Neural cell (in vitro differentiated cells): ENCODE data around the gene BMP7. TPM values are rescaled to one million over a fixed set of nuclear protein-coding genes. Genes with fewer than 3 reads are reported as not detected.

Experiments
- H2AFZ ChIP-seq: fragments of 200-600, 300-800 bp; sonication (generic), shearing (Covaris generic); 2 replicates; pipeline ENCODE4 v1.6.0; 2014; ENCODE audit warnings: low read depth, mild to moderate bottlenecking, antibody characterized with exemption, low read length, moderate library complexity
- H3F3A ChIP-seq: fragments of 200-600 bp; shearing (Covaris generic); 2 replicates; pipeline ENCODE4 v1.6.1; 2016; ENCODE audit warnings: mild to moderate bottlenecking, moderate library complexity, mixed read lengths, antibody characterized with exemption, low read length; ENCODE audit not compliant: insufficient read depth, poor library complexity, severe bottlenecking
- H3K27ac ChIP-seq: fragments of 200-600, 300-800 bp; sonication (generic), shearing (Covaris generic); 2 replicates; pipeline ENCODE4 v1.5.1; 2014; ENCODE audit warnings: mild to moderate bottlenecking, low read length, moderate library complexity
- H3K27me3 ChIP-seq: fragments of 300-800, 200-600 bp; sonication (generic), shearing (Covaris generic); 2 replicates; pipeline ENCODE4 v1.6.0; 2014; ENCODE audit warnings: mild to moderate bottlenecking, low read depth, low read length, moderate library complexity; ENCODE audit not compliant: insufficient read depth
- H3K36me3 ChIP-seq: fragments of 300-800, 200-600 bp; sonication (generic), shearing (Covaris generic); 2 replicates; pipeline ENCODE4 v1.5.1; 2014; ENCODE audit warnings: mild to moderate bottlenecking, antibody characterized with exemption, low read length, moderate library complexity; ENCODE audit not compliant: insufficient read depth
- H3K4me2 ChIP-seq: fragments of 300-800, 200-600 bp; sonication (generic), shearing (Covaris generic); 2 replicates; pipeline ENCODE4 v1.6.0; 2014; ENCODE audit warnings: mild to moderate bottlenecking, low read length
- H3K4me3 ChIP-seq: fragments of 300-800, 200-600 bp; sonication (generic), shearing (Covaris generic); 2 replicates; pipeline ENCODE4 v1.5.1; 2014; ENCODE audit warnings: mild to moderate bottlenecking, low read length, moderate library complexity
- H3K79me2 ChIP-seq: fragments of 200-600 bp; shearing (Covaris generic); replicated peaks from 2 replicates; pipeline ENCODE4 v1.6.0; 2014; ENCODE audit warnings: mild to moderate bottlenecking, low read length, moderate library complexity; ENCODE audit not compliant: insufficient read depth
- H3K9ac ChIP-seq: fragments of 300-800, 200-600 bp; sonication (generic), shearing (Covaris generic); 2 replicates; pipeline ENCODE4 v1.6.1; 2016; ENCODE audit warnings: mild to moderate bottlenecking, low read length, mixed read lengths
- H3K9me2 ChIP-seq: fragments of 200-600 bp; shearing (Covaris generic); 2 replicates; pipeline ENCODE4 v1.6.1; 2016; ENCODE audit warnings: mild to moderate bottlenecking, low read length, mixed read lengths; ENCODE audit not compliant: insufficient read depth
- H3K9me3 ChIP-seq: fragments of 200-600, 300-800 bp; sonication (generic), shearing (Covaris generic); 2 replicates; pipeline ENCODE4 v1.6.1; 2016; ENCODE audit warnings: mild to moderate bottlenecking, mixed run types, low read length, moderate library complexity, mixed read lengths
- H4K20me1 ChIP-seq: fragments of 200-600 bp; shearing (Covaris generic); 2 replicates; pipeline ENCODE4 v1.6.1; 2016; ENCODE audit warnings: mild to moderate bottlenecking, mixed run types; ENCODE audit not compliant: insufficient read depth
- CTCF ChIP-seq: fragments of 450-650 bp; IDR thresholded peaks from 2 replicates; pipeline ENCODE4 v1.5.1; 2014; ENCODE audit warnings: antibody characterized with exemption, mild to moderate bottlenecking, moderate library complexity; ENCODE audit not compliant: poor library complexity, severe bottlenecking
- EP300 ChIP-seq: fragments of 450-650 bp; conservative IDR thresholded peaks from 2 replicates; pipeline ENCODE4 v1.6.1; 2014; ENCODE audit warnings: antibody characterized with exemption, mild to moderate bottlenecking, moderate library complexity; ENCODE audit not compliant: poor library complexity, severe bottlenecking
- EZH2 ChIP-seq: fragments of 200-600, 300-800 bp; shearing (Covaris generic), sonication (generic); IDR thresholded peaks from 2 replicates; pipeline ENCODE4 v1.6.1; 2014; ENCODE audit warnings: antibody characterized with exemption, low read length, borderline replicate concordance, mild to moderate bottlenecking; ENCODE audit not compliant: insufficient read depth, poor library complexity, severe bottlenecking
- MXI1 ChIP-seq: fragments of 450-650 bp; conservative IDR thresholded peaks from 2 replicates; pipeline ENCODE4 v1.6.1; 2014; ENCODE audit warnings: antibody characterized with exemption, mild to moderate bottlenecking; ENCODE audit not compliant: poor library complexity, severe bottlenecking
- POLR2AphosphoS5 ChIP-seq: IDR thresholded peaks from 2 replicates; pipeline ENCODE4 v1.6.1; 2012
- RAD21 ChIP-seq: fragments of 450-650 bp; conservative IDR thresholded peaks from 2 replicates; pipeline ENCODE4 v1.6.1; 2014; ENCODE audit warnings: antibody characterized with exemption, mild to moderate bottlenecking, moderate library complexity
- REST ChIP-seq: IDR thresholded peaks from 2 replicates; pipeline ENCODE4 v1.6.1; 2012; ENCODE audit warnings: borderline replicate concordance
- SMC3 ChIP-seq: fragments of 450-650 bp; conservative IDR thresholded peaks from 2 replicates; pipeline ENCODE4 v1.6.1; 2014; ENCODE audit warnings: antibody characterized with exemption, mild to moderate bottlenecking, moderate library complexity; ENCODE audit not compliant: poor library complexity
- TAF1 ChIP-seq: IDR thresholded peaks from 2 replicates; pipeline ENCODE4 v1.6.1; 2012; ENCODE audit warnings: low read depth
- polyA plus RNA-seq: library from polyadenylated mRNA; depleted of rRNA; stranded (reverse); fragments of >200 nt; gene quantifications from 2 replicates; pipeline ENCODE4 v1.2.3, GENCODE V29; 2014

BMP7 gene
- polyA plus RNA-seq, 1 donor from 2014 or later: 3.6 TPM

- Histone ChIP-seq H3K9me2 (no peaks in the 10 kb centered on the region), H3K4me2 (no peak overlapping the region), H3K4me3 (no peak overlapping the region), H3K36me3 (no peaks in the 10 kb centered on the region), H4K20me1 (no peaks in the 10 kb centered on the region), H3K27me3 (no peaks in the 10 kb centered on the region), H2AFZ (no peak overlapping the region), H3F3A (no peaks in the 10 kb centered on the region), H3K9me3 (no peaks in the 10 kb centered on the region), H3K79me2 (no peaks in the 10 kb centered on the region), H3K9ac (no peak overlapping the region), H3K27ac (no peak overlapping the region)
- no peak for TF ChIP-seq SMC3
- no peak for TF ChIP-seq RAD21
- no peak for TF ChIP-seq EZH2
- TF ChIP-seq MXI1: no peak
- no peak for TF ChIP-seq TAF1
- no peak for TF ChIP-seq EP300
- no peak for TF ChIP-seq POLR2AphosphoS5
- TF ChIP-seq REST: no peak
- no peak for TF ChIP-seq CTCF
Observed at GRCh38 chr20:57236813-57237584, 29.4 kb downstream of the BMP7 start.

- Histone ChIP-seq H3K9me3 (no peaks in the 10 kb centered on the region), H3K27ac (no peak overlapping the region), H3K9ac (no peak overlapping the region), H3K4me2 (no peak overlapping the region), H2AFZ (no peak overlapping the region), H3K9me2 (no peaks in the 10 kb centered on the region), H3K27me3 (no peaks in the 10 kb centered on the region), H4K20me1 (no peaks in the 10 kb centered on the region), H3K4me3 (no peak overlapping the region), H3F3A (no peaks in the 10 kb centered on the region), H3K36me3 (no peaks in the 10 kb centered on the region), H3K79me2 (no peaks in the 10 kb centered on the region)
- no peak for TF ChIP-seq RAD21
- no peak for TF ChIP-seq SMC3
Observed at GRCh38 chr20:57234556-57235251, 31.7 kb downstream of the BMP7 start.
